BE2C (cell line): ENCODE data around the gene ZNF664.

ENCODE experiments used
- DNase-seq: peaks from one replicate; pipeline ENCODE4 v3.0.0-alpha.2; 2020
- H3K27me3 ChIP-seq: fragments of 250-450 bp; sonication (Bioruptor Pico); 2 replicates; pipeline ENCODE4 v1.5.1; 2020; ENCODE audit warnings: mild to moderate bottlenecking
- H3K36me3 ChIP-seq: fragments of 250-450 bp; sonication (Bioruptor Pico); 2 replicates; pipeline ENCODE4 v1.5.1; 2020; ENCODE audit warnings: mild to moderate bottlenecking
- H3K4me1 ChIP-seq: fragments of 250-450 bp; sonication (Bioruptor Pico); 2 replicates; pipeline ENCODE4 v1.5.1; 2020
- H3K4me3 ChIP-seq: 2 replicates; pipeline ENCODE4 v1.5.1; 2011; ENCODE audit warnings: low read depth, low read length
- H3K9me3 ChIP-seq: fragments of 250-450 bp; sonication (Bioruptor Pico); 2 replicates; pipeline ENCODE4 v1.5.1; 2020
- TF ChIP-seq, protein P1 (sequence below): IDR thresholded peaks from 2 replicates; pipeline ENCODE4 v1.5.1; 2012; ENCODE audit warnings: mild to moderate bottlenecking, low read depth, low read length

Gene ZNF664

DNA sequence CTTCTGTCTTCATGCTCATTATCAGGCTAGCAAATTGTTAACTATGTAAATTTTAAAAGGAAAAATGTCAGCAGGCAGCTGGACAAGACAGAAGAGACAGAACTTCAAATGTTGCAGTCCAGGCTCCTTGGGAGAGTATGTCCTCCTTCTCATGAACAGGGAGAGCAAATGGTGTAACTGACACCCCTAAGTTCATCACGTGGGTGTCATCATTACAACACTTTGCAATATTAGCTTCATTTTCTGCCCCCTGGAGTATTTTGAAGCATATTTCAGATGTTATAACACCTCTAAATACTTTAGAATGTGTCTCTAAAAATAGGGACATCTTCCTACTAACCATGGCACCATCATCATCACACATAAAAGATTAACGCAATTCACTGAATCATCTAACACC is 62.1 kb downstream of the ZNF664 start:
- no peak overlapping the region for H3K4me3 ChIP-seq
- peaks cover 20% of the 10 kb centered on the region for H3K4me1 ChIP-seq
- no peaks in the 10 kb centered on the region for H3K36me3 ChIP-seq
- H3K9me3 ChIP-seq, result no peaks in the 10 kb centered on the region
- DNase-seq, result no peak
- H3K27me3 ChIP-seq, result no peaks in the 10 kb centered on the region
- TF ChIP-seq, protein P1, sequence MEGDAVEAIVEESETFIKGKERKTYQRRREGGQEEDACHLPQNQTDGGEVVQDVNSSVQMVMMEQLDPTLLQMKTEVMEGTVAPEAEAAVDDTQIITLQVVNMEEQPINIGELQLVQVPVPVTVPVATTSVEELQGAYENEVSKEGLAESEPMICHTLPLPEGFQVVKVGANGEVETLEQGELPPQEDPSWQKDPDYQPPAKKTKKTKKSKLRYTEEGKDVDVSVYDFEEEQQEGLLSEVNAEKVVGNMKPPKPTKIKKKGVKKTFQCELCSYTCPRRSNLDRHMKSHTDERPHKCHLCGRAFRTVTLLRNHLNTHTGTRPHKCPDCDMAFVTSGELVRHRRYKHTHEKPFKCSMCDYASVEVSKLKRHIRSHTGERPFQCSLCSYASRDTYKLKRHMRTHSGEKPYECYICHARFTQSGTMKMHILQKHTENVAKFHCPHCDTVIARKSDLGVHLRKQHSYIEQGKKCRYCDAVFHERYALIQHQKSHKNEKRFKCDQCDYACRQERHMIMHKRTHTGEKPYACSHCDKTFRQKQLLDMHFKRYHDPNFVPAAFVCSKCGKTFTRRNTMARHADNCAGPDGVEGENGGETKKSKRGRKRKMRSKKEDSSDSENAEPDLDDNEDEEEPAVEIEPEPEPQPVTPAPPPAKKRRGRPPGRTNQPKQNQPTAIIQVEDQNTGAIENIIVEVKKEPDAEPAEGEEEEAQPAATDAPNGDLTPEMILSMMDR, result no peak

DNA sequence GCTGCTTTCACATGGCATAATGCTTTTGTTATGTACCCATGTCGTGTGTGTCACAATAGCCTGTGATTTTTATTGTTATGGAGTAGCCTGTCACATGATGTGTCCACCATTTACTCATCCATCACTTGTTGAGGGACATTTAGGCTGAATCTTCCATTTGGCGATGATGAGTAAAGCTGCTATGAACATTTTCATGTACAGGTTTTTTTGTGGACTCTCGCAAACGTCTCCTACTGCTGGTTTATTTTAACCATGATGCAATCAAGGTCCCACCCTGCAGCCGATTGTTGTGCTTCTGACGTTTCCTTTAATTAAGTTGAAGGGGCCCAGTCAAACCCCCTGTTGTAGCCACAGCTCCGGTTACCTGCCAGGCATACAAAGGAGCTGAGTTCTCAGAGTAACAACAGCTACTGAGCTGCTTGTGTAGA is 63.2 kb downstream of the ZNF664 start:
- no peaks in the 10 kb centered on the region for H3K27me3 ChIP-seq
- TF ChIP-seq, protein P1, result no peak
- H3K36me3 ChIP-seq, result no peaks in the 10 kb centered on the region
- H3K4me1 ChIP-seq, result peaks cover 12% of the 10 kb centered on the region
- DNase-seq, result no peak
- H3K4me3 ChIP-seq, result peak overlapping the region; percentile 15; the same call in 1 of the 2 replicates
- no peaks in the 10 kb centered on the region for H3K9me3 ChIP-seq

DNA sequence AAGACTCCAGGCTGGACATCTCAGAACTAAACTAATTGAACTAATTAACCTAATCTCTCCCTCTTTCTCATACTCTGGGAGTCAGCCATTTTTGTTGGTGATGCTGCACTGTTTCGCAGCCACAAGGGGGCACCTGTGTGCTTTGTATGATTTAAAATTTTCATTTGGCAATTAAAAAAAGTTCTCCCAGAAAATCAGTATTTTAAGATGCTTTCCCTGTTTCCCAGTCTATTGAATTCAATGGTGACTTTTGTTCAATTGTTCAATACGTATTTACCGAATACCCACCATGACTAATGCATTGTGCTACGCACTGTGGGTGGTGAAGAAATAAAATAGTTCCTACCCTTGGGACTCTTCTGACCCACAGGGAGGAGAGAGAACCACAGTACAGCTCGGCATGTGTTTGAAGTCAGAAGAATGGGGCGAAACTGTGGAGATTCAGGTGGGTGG is 63.7 kb downstream of the ZNF664 start:
- Histone ChIP-seq H3K4me1 (peaks cover 12% of the 10 kb centered on the region), H3K9me3 (no peaks in the 10 kb centered on the region), H3K27me3 (no peaks in the 10 kb centered on the region), H3K4me3 (peak overlapping the region; percentile 15; the same call in 1 of the 2 replicates), H3K36me3 (no peaks in the 10 kb centered on the region)
- TF ChIP-seq, protein P1, result peak; percentile 98
- DNase-seq, result peak; percentile 46

DNA sequence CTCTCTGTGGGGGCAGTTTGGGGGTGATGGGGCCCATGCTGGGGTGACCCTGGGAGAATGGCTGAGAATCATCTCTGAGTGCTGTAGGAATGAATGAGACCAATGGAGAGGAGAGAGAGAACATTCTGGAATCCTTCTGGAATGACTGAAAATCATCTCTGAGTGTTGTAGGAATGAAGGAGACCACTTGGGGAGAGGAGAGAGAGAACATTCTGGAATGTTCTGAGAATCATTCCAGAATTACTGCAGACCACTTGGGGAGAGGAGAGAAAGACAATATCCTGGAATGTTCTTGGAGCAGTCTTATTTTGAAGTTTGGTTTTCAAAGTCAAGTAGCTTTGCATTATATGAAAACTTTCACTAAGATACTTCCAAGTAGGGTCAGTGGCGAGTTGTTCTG is 64.3 kb downstream of the ZNF664 start:
- TF ChIP-seq, protein P1, result no peak
- peaks cover 9% of the 10 kb centered on the region for H3K4me1 ChIP-seq
- no peaks in the 10 kb centered on the region for H3K27me3 ChIP-seq
- no peak for DNase-seq
- H3K36me3 ChIP-seq, result no peaks in the 10 kb centered on the region
- no peak overlapping the region for H3K4me3 ChIP-seq
- no peaks in the 10 kb centered on the region for H3K9me3 ChIP-seq

DNA sequence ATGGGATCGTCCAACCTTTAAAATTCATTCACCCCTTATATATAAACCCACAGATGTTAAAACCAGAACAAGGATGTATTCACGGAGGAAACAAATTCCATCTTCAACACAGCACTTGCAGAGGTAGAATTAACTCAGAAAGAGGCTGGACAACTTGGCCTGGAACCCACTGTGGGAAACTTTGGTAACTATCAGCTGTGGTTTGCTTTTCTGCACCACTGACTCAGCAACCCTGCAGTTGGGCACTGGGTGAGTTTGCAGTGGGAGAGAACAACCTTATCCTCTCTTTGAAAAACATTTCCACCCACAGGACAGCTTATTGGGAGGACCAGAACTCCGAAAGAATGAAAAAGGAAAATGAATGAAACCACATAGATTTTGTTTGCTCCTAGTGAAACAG is 66.3 kb downstream of the ZNF664 start:
- Histone ChIP-seq H3K4me1 (peaks cover 9% of the 10 kb centered on the region), H3K9me3 (no peaks in the 10 kb centered on the region), H3K4me3 (no peak overlapping the region), H3K36me3 (no peaks in the 10 kb centered on the region), H3K27me3 (no peaks in the 10 kb centered on the region)
- DNase-seq, result no peak
- TF ChIP-seq, protein P1, result no peak

DNA sequence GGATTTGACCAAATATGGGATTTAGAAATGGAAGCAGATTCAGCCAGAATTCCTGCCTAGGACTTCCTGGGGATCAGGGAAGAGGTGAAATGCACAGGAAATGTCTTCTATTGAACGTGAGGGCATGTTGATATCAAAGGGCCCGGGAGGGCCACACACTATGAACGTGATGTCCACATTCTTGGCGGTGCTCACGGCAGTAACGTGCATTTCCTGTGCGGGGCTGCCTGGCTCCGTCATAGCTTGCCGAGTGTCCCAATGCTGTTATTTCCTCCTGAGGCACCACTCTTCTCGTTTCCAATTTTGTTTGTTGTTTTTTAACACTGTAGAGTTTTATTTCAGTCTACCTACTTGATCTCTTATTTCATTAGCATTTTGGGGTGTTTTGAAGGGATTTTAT is 67.3 kb downstream of the ZNF664 start:
- Histone ChIP-seq H3K4me1 (peaks cover 9% of the 10 kb centered on the region), H3K36me3 (no peaks in the 10 kb centered on the region)
- TF ChIP-seq, protein P1, result no peak

More for the DNA sequence above, 67.3 kb downstream of the ZNF664 start:
- Histone ChIP-seq H3K9me3 (no peaks in the 10 kb centered on the region), H3K4me3 (no peak overlapping the region), H3K27me3 (no peaks in the 10 kb centered on the region)
- DNase-seq, result no peak
